GM13977 (cell line): ENCODE data around the gene ADGRL1.
"Not testable (repeated sequence)": the region's sequence is repeated elsewhere in the genome, so short reads cannot be mapped to it uniquely, and the experiment has no call there.

Source experiments
- DNase-seq: peaks from one replicate; pipeline ENCODE4 v3.0.0; 2012; ENCODE audit warnings: low spot score
- in situ Hi-C: fragments of 300-500 bp; cut with MboI; formaldehyde crosslinking; loops from one replicate; pipeline ENCODE4 v1.12.0; 2022; ENCODE audit warnings: low sequenced_read_pairs, low pct_unique_long_range_greater_than_20kb, mixed read lengths, inconsistent platforms; ENCODE audit not compliant: unreplicated experiment
- TF ChIP-seq, protein P1 (sequence below): IDR thresholded peaks from 2 replicates; pipeline ENCODE4 v1.5.1; 2012; ENCODE audit warnings: mild to moderate bottlenecking, control low read depth; ENCODE audit not compliant: insufficient read depth; ENCODE audit errors: extremely low read depth, missing control alignments

The ADGRL1 gene

GRCh38 chr19:14200147-14200841 is 5.7 kb downstream of the ADGRL1 start:
- in situ Hi-C loops: not testable (repeated sequence)
- TF ChIP-seq, protein P1, sequence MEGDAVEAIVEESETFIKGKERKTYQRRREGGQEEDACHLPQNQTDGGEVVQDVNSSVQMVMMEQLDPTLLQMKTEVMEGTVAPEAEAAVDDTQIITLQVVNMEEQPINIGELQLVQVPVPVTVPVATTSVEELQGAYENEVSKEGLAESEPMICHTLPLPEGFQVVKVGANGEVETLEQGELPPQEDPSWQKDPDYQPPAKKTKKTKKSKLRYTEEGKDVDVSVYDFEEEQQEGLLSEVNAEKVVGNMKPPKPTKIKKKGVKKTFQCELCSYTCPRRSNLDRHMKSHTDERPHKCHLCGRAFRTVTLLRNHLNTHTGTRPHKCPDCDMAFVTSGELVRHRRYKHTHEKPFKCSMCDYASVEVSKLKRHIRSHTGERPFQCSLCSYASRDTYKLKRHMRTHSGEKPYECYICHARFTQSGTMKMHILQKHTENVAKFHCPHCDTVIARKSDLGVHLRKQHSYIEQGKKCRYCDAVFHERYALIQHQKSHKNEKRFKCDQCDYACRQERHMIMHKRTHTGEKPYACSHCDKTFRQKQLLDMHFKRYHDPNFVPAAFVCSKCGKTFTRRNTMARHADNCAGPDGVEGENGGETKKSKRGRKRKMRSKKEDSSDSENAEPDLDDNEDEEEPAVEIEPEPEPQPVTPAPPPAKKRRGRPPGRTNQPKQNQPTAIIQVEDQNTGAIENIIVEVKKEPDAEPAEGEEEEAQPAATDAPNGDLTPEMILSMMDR: peak; percentile 61
- DNase-seq: peak; percentile 64

DNA sequence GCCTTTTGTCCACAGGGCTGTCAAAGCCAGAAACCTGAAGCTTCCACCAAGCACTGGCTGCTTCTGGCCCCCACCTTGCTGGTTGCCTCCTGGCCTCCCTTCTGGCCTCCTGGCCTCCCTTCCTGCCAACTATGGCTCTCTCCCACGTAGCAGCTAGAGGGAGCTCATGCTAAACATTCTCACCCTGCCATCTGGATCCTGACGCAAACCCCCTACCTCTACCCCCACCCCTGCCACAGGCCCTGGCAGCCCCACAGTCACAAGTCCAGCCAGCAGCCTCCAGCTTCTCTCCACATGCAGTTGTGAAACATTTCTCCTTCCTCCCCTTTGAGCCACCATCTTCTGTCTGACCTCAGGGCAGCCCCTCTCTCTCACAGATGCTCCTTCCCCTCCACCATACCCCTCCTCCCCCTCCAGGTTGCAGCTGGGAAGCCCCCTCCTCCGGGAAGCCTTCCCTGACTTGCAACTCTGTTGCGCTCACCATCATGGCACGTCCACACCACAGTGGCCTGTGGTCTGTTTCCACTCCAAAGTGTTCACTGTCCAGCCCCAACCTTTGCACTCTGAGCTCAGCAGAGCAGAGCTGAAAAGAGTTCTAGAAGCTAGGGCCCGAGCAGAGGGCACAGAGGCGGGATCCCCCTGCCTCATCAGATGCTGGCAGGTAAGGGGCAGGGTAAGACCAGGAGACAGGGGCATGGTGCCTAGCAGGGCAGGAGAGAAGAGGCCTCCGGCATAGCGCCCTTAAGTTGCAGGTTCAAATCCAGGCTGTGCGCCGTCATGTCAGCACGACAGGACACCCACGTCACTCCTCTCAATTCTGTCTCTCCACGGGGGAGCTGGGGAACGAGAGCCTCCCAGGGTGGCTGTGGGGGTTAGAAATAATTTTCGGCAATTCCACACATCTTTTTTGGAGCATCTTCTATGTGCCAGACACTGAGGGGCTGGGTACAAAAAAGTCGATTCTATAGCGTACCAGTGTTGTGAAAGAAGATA is 7.3 kb downstream of the ADGRL1 start:
- TF ChIP-seq, protein P1: no peak
- in situ Hi-C loops: loop anchor here (5.0 kb wide), 1 partner anchor 149 kb away; no protein-coding TSS in a partner anchor
- DNase-seq: no peak

GRCh38 chr19:14197882-14198281 is 8.1 kb downstream of the ADGRL1 start:
- DNase-seq: no peak
- TF ChIP-seq, protein P1: no peak
- in situ Hi-C loops: loop anchor here (5.0 kb wide), 1 partner anchor 149 kb away; no protein-coding TSS in a partner anchor

GRCh38 chr19:14197288-14197687 is 8.7 kb downstream of the ADGRL1 start:
- DNase-seq: not testable (repeated sequence)
- in situ Hi-C loops: loop anchor here (5.0 kb wide), 1 partner anchor 150 kb away; no protein-coding TSS in a partner anchor

DNA sequence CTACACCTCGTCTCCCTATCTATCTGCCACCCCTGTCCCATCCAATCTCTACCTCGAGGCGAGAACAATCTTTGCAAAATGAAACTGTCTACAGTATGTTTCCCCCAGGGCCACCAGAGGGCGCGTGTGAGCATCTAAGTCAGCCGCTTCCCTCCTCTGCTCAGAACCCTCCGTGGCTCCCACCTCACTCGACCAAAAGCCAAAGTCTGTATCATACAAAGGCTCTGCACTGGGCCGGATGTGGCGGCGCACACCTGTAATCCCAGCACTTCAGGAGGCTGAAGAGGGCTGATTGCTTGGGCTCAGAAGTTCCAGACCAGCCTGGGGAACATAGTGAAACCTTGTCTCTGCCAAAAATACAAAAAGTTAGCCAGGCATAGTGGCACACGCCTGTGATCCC is 9.9 kb downstream of the ADGRL1 start:
- TF ChIP-seq, protein P1: peak; percentile 71
- DNase-seq: peak; percentile 73
- in situ Hi-C loops: loop anchor here (5.0 kb wide), 1 partner anchor 151 kb away; no protein-coding TSS in a partner anchor

DNA sequence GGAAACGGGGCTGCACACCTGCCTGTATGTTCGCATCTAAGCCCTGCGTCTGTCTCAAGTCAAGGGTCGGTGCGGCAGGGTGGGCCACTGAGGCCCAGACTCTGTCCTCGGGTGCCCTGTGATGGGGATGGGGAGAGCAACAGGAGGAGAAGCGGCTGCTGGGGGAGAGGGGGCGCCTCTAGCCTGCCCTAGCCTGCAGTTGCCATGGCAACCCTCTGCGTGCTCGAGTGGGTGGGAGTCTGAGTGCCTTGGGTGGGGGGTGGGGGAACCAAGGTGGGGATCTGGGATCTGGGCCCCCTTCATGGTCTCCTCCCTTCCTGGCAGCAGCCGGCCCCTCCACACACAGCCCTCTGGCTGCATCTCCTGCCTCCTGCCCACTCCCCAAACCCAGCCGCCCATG is 10.8 kb downstream of the ADGRL1 start:
- DNase-seq: not testable (repeated sequence)
- in situ Hi-C loops: loop anchor here (5.0 kb wide), 1 partner anchor 152 kb away; no protein-coding TSS in a partner anchor

DNA sequence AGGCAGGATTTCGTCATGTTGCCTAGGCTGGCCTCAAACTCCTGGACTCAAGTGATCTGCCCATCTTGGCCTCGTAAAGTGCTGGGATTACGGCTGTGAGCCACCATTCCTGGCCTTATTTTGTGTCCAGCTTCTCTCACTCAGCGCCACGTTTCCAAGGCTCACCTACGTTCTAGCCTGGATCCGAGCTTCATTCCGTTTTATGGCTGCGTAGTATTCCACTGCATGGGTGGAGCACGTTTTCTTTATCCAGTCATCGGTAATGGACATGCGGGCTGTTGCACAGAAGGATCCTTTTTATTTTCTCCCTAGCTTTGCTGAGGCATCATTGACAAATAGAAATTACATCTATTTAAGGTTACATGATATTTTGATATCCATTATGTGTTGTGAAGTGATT is 16.6 kb downstream of the ADGRL1 start:
- TF ChIP-seq, protein P1: no peak
- in situ Hi-C loops: no loop called here

DNA sequence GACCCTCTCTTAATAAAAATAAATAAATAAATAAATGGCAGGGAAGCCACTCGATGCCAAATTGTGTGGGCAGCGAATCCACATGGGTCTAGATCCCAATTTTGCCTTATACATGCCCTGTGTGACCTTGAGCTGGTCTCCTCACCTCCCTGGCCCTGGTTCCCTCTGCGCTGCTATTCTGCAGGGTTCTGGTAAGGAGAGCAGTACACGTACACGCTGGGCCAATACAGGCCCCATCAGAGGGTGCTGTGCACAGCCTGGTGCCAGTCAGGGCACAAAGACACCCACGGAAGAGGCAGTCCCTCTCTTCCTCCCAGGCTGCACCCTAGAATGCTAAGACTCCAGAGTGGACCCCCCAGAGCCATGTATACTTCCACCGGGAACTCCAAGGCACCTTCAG is 17.9 kb downstream of the ADGRL1 start:
- in situ Hi-C loops, DNase-seq: not testable (repeated sequence)

More for the DNA sequence above, 16.6 kb downstream of the ADGRL1 start:
- no peak for DNase-seq
